Upper lobe of right lung (tissue), 1 donor: Measurements from ENCODE around the gene IKZF4. TPM values are rescaled to one million over a fixed set of nuclear protein-coding genes. Genes with fewer than 3 reads are reported as not detected.
"Not testable (repeated sequence)": the region's sequence is repeated elsewhere in the genome, so short reads cannot be mapped to it uniquely, and the experiment has no call there.

Experiments used
- ATAC-seq: fragments of 200-7000 bp; cut with Tn5 transposase; one replicate; pipeline ENCODE4 v1.9.1; 2020; ENCODE audit warnings: mild to moderate bottlenecking, moderate library complexity
- DNase-seq: peaks from one replicate; pipeline ENCODE4 v3.0.0-alpha.2; 2020
- H3K27ac ChIP-seq: fragments of 200-600 bp; one replicate; pipeline ENCODE4 v1.8.0; 2022
- H3K27me3 ChIP-seq: fragments of 200-600 bp; one replicate; pipeline ENCODE4 v1.8.0; 2022; ENCODE audit warnings: mild to moderate bottlenecking
- H3K36me3 ChIP-seq: fragments of 200-600 bp; one replicate; pipeline ENCODE4 v1.8.0; 2022
- H3K4me1 ChIP-seq: fragments of 200-600 bp; one replicate; pipeline ENCODE4 v1.8.0; 2022
- H3K4me3 ChIP-seq: fragments of 200-600 bp; one replicate; pipeline ENCODE4 v1.8.0; 2022; ENCODE audit warnings: mild to moderate bottlenecking
- H3K9me3 ChIP-seq: fragments of 200-600 bp; one replicate; pipeline ENCODE4 v1.8.0; 2022
- intact Hi-C: fragments of 100-400 bp; cut with DNase I; formaldehyde crosslinking; loops from one replicate; pipeline ENCODE4 v1.11.0; 2022
- total RNA-seq: library from RNA; stranded (reverse); fragmentation: NEBNext Ultra II Directional; extraction: Animal tissue kit (Norgen Biotek cat#: 25700); gene quantifications from one replicate; pipeline ENCODE4 v1.2.1, GENCODE V29; 2021
- TF ChIP-seq, protein P1 (sequence below): fragments of 200-600 bp; IDR thresholded peaks from one replicate; pipeline ENCODE4 v1.8.0; 2022; ENCODE audit warnings: antibody characterized with exemption
- donor health status: DM: no; HTN: yes; CAD: no; lungs with severe emphysema.

Gene IKZF4
- total RNA-seq, 1 donor from 2014 or later, result 10.5 TPM

DNA sequence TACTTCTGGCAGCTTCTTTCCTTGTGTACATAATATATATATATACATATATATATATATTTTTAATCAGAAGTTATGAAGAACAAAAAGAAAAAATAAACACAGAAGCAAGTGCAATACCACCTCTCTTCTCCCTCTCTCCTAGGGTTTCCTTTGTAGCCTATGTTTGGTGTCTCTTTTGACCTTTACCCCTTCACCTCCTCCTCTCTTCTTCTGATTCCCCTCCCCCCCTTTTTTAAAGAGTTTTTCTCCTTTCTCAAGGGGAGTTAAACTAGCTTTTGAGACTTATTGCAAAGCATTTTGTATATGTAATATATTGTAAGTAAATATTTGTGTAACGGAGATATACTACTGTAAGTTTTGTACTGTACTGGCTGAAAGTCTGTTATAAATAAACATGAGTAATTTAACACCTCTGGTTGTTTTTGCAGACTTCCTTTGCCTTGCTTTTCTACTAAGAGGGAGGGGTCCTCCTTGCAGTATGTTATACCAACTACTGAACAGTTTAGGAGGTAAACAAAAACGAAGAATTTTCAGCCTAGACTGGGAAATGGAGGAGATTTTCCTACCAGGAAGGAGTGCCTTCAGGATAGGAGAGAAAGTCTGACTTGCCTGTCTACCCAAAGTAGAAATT is 17.3 kb downstream of the IKZF4 start:
- Histone ChIP-seq H3K27me3 (no peaks in the 10 kb centered on the region), H3K27ac (no peak overlapping the region), H3K36me3 (peaks cover 33% of the 10 kb centered on the region), H3K9me3 (no peaks in the 10 kb centered on the region), H3K4me1 (peaks cover 12% of the 10 kb centered on the region), H3K4me3 (no peak overlapping the region)
- no peak for DNase-seq
- TF ChIP-seq, protein P1, sequence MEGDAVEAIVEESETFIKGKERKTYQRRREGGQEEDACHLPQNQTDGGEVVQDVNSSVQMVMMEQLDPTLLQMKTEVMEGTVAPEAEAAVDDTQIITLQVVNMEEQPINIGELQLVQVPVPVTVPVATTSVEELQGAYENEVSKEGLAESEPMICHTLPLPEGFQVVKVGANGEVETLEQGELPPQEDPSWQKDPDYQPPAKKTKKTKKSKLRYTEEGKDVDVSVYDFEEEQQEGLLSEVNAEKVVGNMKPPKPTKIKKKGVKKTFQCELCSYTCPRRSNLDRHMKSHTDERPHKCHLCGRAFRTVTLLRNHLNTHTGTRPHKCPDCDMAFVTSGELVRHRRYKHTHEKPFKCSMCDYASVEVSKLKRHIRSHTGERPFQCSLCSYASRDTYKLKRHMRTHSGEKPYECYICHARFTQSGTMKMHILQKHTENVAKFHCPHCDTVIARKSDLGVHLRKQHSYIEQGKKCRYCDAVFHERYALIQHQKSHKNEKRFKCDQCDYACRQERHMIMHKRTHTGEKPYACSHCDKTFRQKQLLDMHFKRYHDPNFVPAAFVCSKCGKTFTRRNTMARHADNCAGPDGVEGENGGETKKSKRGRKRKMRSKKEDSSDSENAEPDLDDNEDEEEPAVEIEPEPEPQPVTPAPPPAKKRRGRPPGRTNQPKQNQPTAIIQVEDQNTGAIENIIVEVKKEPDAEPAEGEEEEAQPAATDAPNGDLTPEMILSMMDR, result no peak
- ATAC-seq, result no peak
- intact Hi-C loops, result no loop called here

DNA sequence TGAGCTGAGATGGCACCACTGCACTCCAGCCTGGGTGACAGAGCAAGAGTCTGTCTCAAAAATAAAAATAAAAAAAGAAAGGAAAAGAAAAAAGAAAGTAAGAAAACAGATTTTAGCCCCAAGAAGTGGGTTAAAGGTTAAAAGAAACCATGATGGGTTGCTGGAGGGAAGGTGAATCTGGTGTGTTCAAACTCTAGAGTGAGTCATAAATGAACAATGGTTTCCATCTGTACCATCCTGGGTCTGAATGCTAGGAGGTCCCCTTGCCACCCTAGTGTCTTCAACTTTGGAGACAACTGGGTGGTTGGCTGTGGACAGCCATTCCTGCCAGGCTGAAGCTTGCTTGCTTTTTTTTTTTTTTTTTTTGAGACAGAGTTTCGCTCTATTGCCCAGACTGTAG is 19.3 kb downstream of the IKZF4 start:
- ATAC-seq (no peak), DNase-seq (no peak)
- Histone ChIP-seq H3K36me3 (peaks cover 39% of the 10 kb centered on the region), H3K27ac (no peak overlapping the region), H3K9me3 (no peaks in the 10 kb centered on the region), H3K4me1 (peaks cover 19% of the 10 kb centered on the region), H3K4me3 (no peak overlapping the region), H3K27me3 (no peaks in the 10 kb centered on the region)
- intact Hi-C loops, result loop anchor here (10.0 kb wide), 1 partner anchor 45 kb away; the partner anchor contains the start of gene SUOX
- TF ChIP-seq, protein P1, result no peak

DNA sequence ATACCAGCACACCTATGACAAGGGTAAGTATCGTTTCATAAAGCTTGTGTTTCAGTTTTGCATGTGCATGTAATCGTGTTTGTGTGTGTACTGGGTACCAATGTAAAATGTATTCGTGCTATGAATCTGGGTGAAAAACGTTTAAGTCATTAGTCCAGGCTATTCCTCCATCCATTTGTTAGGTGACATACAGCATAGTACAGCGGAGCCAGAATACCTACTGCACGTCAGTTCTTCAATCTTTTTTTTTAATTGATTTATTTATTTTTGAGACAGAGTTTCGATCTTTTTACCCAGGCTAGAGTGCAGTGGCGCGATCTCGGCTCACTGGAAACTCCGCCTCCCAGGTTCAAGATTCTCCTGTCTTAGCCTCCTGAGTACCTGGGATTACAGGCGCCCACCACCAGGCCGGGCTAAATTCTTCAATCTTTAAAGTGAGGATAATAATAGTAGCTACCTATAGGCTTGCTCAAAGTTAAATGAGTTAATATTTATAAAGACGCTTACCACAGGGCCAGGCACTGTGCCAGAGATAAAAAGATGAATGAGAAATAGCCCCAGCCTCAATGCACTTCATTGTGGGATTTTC is 20.2 kb downstream of the IKZF4 start:
- no peaks in the 10 kb centered on the region for H3K27me3 ChIP-seq
- intact Hi-C loops, result loop anchor here (10.0 kb wide), 1 partner anchor 46 kb away; the partner anchor contains the start of gene SUOX
- peak overlapping the region; percentile 94 for H3K27ac ChIP-seq
- peaks cover 42% of the 10 kb centered on the region for H3K36me3 ChIP-seq
- H3K9me3 ChIP-seq, result no peaks in the 10 kb centered on the region
- peak overlapping the region; percentile 87 for H3K4me3 ChIP-seq
- TF ChIP-seq, protein P1, result no peak
- no peak for ATAC-seq
- H3K4me1 ChIP-seq, result peaks cover 19% of the 10 kb centered on the region
- no peak for DNase-seq

DNA sequence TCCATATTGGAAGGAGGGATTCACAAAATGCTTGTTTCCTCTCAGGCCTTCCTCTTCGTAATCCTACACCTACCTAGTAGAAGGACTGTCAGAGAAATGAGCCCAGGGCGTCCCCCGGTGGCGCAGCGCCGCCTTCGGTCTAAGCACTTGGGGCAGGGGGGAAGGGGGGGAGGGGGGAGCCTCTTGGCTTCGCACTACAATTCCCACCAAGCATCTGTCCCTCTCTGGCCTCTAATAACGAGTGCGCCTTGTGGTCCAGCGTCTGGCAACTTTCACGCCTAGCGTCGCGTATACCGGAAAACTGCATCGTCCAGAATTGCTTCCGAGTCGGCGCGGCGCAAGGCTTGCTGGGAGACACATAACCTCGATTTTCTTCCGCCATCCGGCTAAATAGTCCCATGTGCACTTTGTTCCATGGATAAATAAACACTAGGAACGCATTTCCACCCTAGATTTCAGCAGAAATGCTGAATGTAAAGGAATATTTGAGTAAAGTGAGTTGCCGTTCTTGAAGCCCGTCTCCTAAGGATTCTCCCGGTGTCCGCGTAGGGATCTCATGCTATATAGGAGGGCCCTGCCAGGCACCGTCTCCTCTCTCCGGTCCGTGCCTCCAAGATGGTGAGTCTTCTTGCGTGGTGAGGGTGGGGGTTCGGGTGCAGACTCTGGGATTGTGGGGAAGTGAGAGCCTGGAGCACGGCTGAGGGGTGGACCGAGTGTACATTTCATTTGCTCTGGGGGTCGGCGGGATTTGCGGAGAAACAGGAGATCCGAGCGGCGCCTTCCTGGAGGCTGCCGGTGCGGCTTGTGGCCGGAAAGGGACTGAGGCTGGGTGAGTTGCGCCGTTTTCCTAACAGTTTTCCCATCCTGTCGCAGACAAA is 20.9 kb downstream of the IKZF4 start, which contains the start of gene RPS26:
Gene RPS26, plus strand, starts transcription at position 367 of the 878 bp plus-strand sequence. Its CDS starts 249 bp downstream, at position 616.
- ATAC-seq, result peak; percentile 97
- peak within 1 kb of the TSS; percentile 94 for H3K27ac ChIP-seq

DNA sequence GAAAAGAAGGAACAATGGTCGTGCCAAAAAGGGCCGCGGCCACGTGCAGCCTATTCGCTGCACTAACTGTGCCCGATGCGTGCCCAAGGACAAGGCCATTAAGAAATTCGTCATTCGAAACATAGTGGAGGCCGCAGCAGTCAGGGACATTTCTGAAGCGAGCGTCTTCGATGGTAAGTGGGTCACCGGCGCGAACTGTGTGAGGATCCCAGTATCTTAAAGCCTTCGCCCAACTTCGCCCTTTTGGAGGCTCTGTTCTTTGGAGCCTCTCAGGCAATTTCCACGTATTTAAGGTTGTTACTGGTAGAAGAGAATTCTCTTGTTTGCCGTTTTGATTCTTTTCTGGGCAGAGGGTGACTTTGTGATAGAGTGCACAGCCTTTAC is 21.6 kb downstream of the IKZF4 start:
- Histone ChIP-seq H3K4me3 (peak overlapping the region; percentile 87), H3K4me1 (peaks cover 19% of the 10 kb centered on the region), H3K27ac (peak overlapping the region; percentile 94), H3K36me3 (peaks cover 38% of the 10 kb centered on the region)
- DNase-seq, ATAC-seq, H3K27me3 ChIP-seq, H3K9me3 ChIP-seq: not testable (repeated sequence)
- intact Hi-C loops, result loop anchor here (10.0 kb wide), 1 partner anchor 48 kb away; the partner anchor contains the start of gene SUOX

More for the DNA sequence above, 20.9 kb downstream of the IKZF4 start, which contains the start of gene RPS26:
- TF ChIP-seq, protein P1, result peak; percentile 41
- Histone ChIP-seq H3K27me3 (no peaks in the 10 kb centered on the region), H3K36me3 (peaks cover 38% of the 10 kb centered on the region), H3K9me3 (no peaks in the 10 kb centered on the region), H3K4me1 (peaks cover 19% of the 10 kb centered on the region), H3K4me3 (peak within 1 kb of the TSS; percentile 87)
- intact Hi-C loops, result loop anchor here (10.0 kb wide), 1 partner anchor 47 kb away; the partner anchor contains the start of gene SUOX
- peak; percentile 97 for DNase-seq
